ENCODE data around the gene UCP3. TPM values are rescaled to one million over a fixed set of nuclear protein-coding genes. Genes with fewer than 3 reads are reported as not detected.

Gene UCP3
- polyA plus RNA-seq, 4 donors: 0.54 to 1.3 (median 0.86) TPM

- peaks cover 0 to 18% (median 0%) of the 10 kb centered on the region in 3 donors for H3K27me3 ChIP-seq (ENCODE audit: control insufficient read depth in 3 of 3, insufficient read depth in 3 of 3, low read length in 3 of 3)
- peaks cover 0 to 3% (median 0%) of the 10 kb centered on the region in 3 donors for H3K4me1 ChIP-seq (ENCODE audit: control insufficient read depth in 3 of 3, insufficient read depth in 2 of 3, low read depth in 1 of 3, low read length in 2 of 3)
- no peaks in the 10 kb centered on the region for H3K36me3 ChIP-seq (ENCODE audit: control insufficient read depth in 3 of 3, insufficient read depth in 2 of 3, low read depth in 1 of 3, low read length in 3 of 3)
- FAIRE-seq (no peak), DNase-seq (no peak)
- WGBS, 3 donors: 69 to 80% (median 75%) methylated on average over 4 of the region's 4 CpGs
- no peak overlapping the region for H3K4me3 ChIP-seq (ENCODE audit: low read depth in 1 of 3, low read length in 3 of 3)
- no peaks in the 10 kb centered on the region for H3K9me3 ChIP-seq (ENCODE audit: control insufficient read depth in 2 of 2, insufficient read depth in 1 of 2, low read depth in 1 of 2, low read length in 1 of 2)
- no peak overlapping the region for H3K27ac ChIP-seq (ENCODE audit: low read depth in 1 of 3, low read length in 2 of 3)
Observed at GRCh38 chr11:73961321-73961720, 47.6 kb downstream of the UCP3 start.

GRCh38 chr11:73958521-73959141 is 50.3 kb downstream of the UCP3 start:
- Histone ChIP-seq H3K4me3 (ENCODE audit: low read depth in 1 of 3, low read length in 3 of 3) (no peak overlapping the region), H3K36me3 (ENCODE audit: control insufficient read depth in 3 of 3, insufficient read depth in 2 of 3, low read depth in 1 of 3, low read length in 3 of 3) (no peaks in the 10 kb centered on the region), H3K27ac (ENCODE audit: low read depth in 1 of 3, low read length in 2 of 3) (no peak overlapping the region), H3K4me1 (ENCODE audit: control insufficient read depth in 3 of 3, insufficient read depth in 2 of 3, low read depth in 1 of 3, low read length in 2 of 3) (peaks cover 0 to 3% (median 0%) of the 10 kb centered on the region in 3 donors), H3K27me3 (ENCODE audit: control insufficient read depth in 3 of 3, insufficient read depth in 3 of 3, low read length in 3 of 3) (peaks cover 0 to 22% (median 0%) of the 10 kb centered on the region in 3 donors), H3K9me3 (ENCODE audit: control insufficient read depth in 2 of 2, insufficient read depth in 1 of 2, low read depth in 1 of 2, low read length in 1 of 2) (no peaks in the 10 kb centered on the region)
- DNase-seq (no peak), FAIRE-seq (no peak)
- WGBS, 3 donors: 60 to 70% (median 61%) methylated on average over 18 of the region's 18 CpGs

GRCh38 chr11:73957654-73958361 is 51.1 kb downstream of the UCP3 start:
- WGBS, 3 donors: 27 to 42% (median 34%) methylated on average over 25 of the region's 25 CpGs
- H3K36me3 ChIP-seq (ENCODE audit: control insufficient read depth in 3 of 3, insufficient read depth in 2 of 3, low read depth in 1 of 3, low read length in 3 of 3): no peaks in the 10 kb centered on the region
- H3K4me3 ChIP-seq (ENCODE audit: low read depth in 1 of 3, low read length in 3 of 3): peak overlapping the region in 1 of 3 donors; percentile 7
- H3K4me1 ChIP-seq (ENCODE audit: control insufficient read depth in 3 of 3, insufficient read depth in 2 of 3, low read depth in 1 of 3, low read length in 2 of 3): peaks cover 0 to 3% (median 0%) of the 10 kb centered on the region in 3 donors
- H3K9me3 ChIP-seq (ENCODE audit: control insufficient read depth in 2 of 2, insufficient read depth in 1 of 2, low read depth in 1 of 2, low read length in 1 of 2): no peaks in the 10 kb centered on the region
- peaks cover 0 to 22% (median 0%) of the 10 kb centered on the region in 3 donors for H3K27me3 ChIP-seq (ENCODE audit: control insufficient read depth in 3 of 3, insufficient read depth in 3 of 3, low read length in 3 of 3)
- peak overlapping the region in 1 of 3 donors; percentile 15 for H3K27ac ChIP-seq (ENCODE audit: low read depth in 1 of 3, low read length in 2 of 3)
- FAIRE-seq (no peak), DNase-seq (peak; percentile 83)

- Histone ChIP-seq H3K9me3 (ENCODE audit: control insufficient read depth in 2 of 2, insufficient read depth in 1 of 2, low read depth in 1 of 2, low read length in 1 of 2) (no peaks in the 10 kb centered on the region), H3K4me1 (ENCODE audit: control insufficient read depth in 3 of 3, insufficient read depth in 2 of 3, low read depth in 1 of 3, low read length in 2 of 3) (peaks cover 0 to 3% (median 0%) of the 10 kb centered on the region in 3 donors), H3K36me3 (ENCODE audit: control insufficient read depth in 3 of 3, insufficient read depth in 2 of 3, low read depth in 1 of 3, low read length in 3 of 3) (no peaks in the 10 kb centered on the region), H3K4me3 (ENCODE audit: low read depth in 1 of 3, low read length in 3 of 3) (no peak overlapping the region), H3K27me3 (ENCODE audit: control insufficient read depth in 3 of 3, insufficient read depth in 3 of 3, low read length in 3 of 3) (peaks cover 0 to 22% (median 0%) of the 10 kb centered on the region in 3 donors), H3K27ac (ENCODE audit: low read depth in 1 of 3, low read length in 2 of 3) (no peak overlapping the region)
- no peak for DNase-seq
- WGBS, 3 donors: 45 to 59% (median 48%) methylated on average over 29 of the region's 29 CpGs
- FAIRE-seq: no peak
Observed at GRCh38 chr11:73956876-73957653, 51.8 kb downstream of the UCP3 start.

- Histone ChIP-seq H3K9me3 (ENCODE audit: control insufficient read depth in 2 of 2, insufficient read depth in 1 of 2, low read depth in 1 of 2, low read length in 1 of 2) (peaks cover 0 to 4% of the 10 kb centered on the region in 2 donors), H3K36me3 (ENCODE audit: control insufficient read depth in 3 of 3, insufficient read depth in 2 of 3, low read depth in 1 of 3, low read length in 3 of 3) (no peaks in the 10 kb centered on the region), H3K4me3 (ENCODE audit: low read depth in 1 of 3, low read length in 3 of 3) (no peak overlapping the region), H3K4me1 (ENCODE audit: control insufficient read depth in 3 of 3, insufficient read depth in 2 of 3, low read depth in 1 of 3, low read length in 2 of 3) (no peaks in the 10 kb centered on the region), H3K27ac (ENCODE audit: low read depth in 1 of 3, low read length in 2 of 3) (no peak overlapping the region), H3K27me3 (ENCODE audit: control insufficient read depth in 3 of 3, insufficient read depth in 3 of 3, low read length in 3 of 3) (peaks cover 0 to 7% (median 0%) of the 10 kb centered on the region in 3 donors)
- FAIRE-seq: no peak
- 87 to 92% (median 87%) methylated on average over 7 of the region's 7 CpGs for WGBS, 3 donors
- no peak for DNase-seq
Observed at GRCh38 chr11:73951797-73952196, 57.1 kb downstream of the UCP3 start.

GRCh38 chr11:73950869-73951710 is 57.8 kb downstream of the UCP3 start, which contains the start of gene DNAJB13:
Gene DNAJB13, plus strand, starts transcription at chr11:73951026. Its CDS starts 44 bp downstream, at chr11:73951070.
- peaks cover 0 to 10% of the 10 kb centered on the region in 2 donors for H3K9me3 ChIP-seq (ENCODE audit: control insufficient read depth in 2 of 2, insufficient read depth in 1 of 2, low read depth in 1 of 2, low read length in 1 of 2)
- H3K27ac ChIP-seq (ENCODE audit: low read depth in 1 of 3, low read length in 2 of 3): no peak within 1 kb of the TSS
- H3K4me3 ChIP-seq (ENCODE audit: low read depth in 1 of 3, low read length in 3 of 3): no peak within 1 kb of the TSS
- DNase-seq (peak; percentile 32 to 40), FAIRE-seq (no peak)
- 81 to 85% (median 83%) methylated on average over 12 of the region's 12 CpGs for WGBS, 3 donors
- H3K4me1 ChIP-seq (ENCODE audit: control insufficient read depth in 3 of 3, insufficient read depth in 2 of 3, low read depth in 1 of 3, low read length in 2 of 3): no peaks in the 10 kb centered on the region
- no peaks in the 10 kb centered on the region for H3K36me3 ChIP-seq (ENCODE audit: control insufficient read depth in 3 of 3, insufficient read depth in 2 of 3, low read depth in 1 of 3, low read length in 3 of 3)
- peaks cover 0 to 2% (median 0%) of the 10 kb centered on the region in 3 donors for H3K27me3 ChIP-seq (ENCODE audit: control insufficient read depth in 3 of 3, insufficient read depth in 3 of 3, low read length in 3 of 3)

All from small intestine (tissue), 7 donors.